GM18526 (cell line): ENCODE data around the gene ZNF277.

Experiments
- POLR2A ChIP-seq: IDR thresholded peaks from 3 replicates; pipeline ENCODE4 v1.6.1; 2011; ENCODE audit not compliant: insufficient read length; ENCODE audit errors: extremely low read depth

Gene ZNF277

DNA sequence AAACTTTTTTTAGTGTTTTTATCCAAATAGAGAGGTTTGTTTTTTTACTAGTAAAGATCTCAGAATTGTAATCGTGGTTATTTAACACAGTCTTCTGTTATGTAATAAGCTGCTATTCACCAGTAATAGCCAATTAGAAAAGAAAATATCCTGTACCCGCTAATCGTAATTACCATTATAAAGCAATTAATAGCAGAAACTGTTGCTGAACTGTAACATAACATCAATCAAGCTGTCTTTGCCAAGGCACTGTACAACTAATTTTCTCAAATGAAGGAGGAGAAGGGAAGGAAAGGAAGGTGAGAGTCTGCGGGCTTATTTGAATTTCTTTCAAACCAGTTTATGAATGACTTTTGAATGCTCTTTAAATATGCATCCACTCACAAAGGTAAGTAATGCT is 9.3 kb downstream of the ZNF277 start:
- TF ChIP-seq POLR2A, result no peak

DNA sequence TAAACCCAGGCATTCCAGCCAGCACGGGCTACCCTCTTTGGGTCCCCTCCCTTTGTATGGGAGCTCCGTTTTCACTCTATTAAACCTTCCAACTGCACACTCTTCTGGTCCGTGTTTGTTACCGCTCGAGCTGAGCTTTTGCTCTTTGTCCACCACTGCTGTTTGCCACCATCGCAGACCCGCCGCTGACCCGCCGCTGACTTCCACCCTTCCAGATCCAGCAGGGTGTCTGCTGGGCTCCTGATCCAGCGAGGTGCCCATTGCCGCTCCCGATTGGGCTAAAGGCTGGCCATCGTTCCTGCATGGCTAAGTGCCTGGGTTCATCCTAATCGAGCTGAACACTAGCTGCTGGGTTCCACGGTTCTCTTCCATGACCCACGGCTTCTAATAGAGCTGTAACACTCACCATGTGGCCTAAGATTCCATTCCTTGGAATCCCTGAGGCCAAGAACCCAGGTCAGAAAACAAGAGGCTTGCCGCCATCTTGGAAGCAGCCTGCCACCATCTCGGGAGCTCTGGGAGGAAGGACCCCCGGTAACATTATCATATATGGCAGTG is 14.5 kb downstream of the ZNF277 start:
- no peak for TF ChIP-seq POLR2A

DNA sequence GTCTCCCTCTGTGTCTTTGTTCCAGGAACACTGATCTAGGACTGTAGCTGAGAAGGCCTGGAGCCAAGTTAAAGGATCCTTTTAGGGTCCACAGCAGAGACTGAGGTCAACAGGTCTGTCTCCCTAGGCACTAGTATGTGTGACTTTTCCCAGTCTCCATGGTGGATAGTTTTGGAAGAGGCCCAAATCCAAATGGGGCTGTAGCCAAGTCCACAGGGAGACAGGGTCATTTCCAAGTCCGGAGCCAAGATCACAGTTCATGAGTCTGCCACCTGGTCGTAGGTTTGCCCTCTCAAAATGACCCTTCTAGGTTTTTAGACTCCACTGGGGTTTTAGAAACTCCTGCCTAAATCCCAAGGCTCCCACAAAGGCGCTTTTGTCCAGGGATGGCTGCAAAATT is 16.8 kb downstream of the ZNF277 start:
- TF ChIP-seq POLR2A, result no peak

DNA sequence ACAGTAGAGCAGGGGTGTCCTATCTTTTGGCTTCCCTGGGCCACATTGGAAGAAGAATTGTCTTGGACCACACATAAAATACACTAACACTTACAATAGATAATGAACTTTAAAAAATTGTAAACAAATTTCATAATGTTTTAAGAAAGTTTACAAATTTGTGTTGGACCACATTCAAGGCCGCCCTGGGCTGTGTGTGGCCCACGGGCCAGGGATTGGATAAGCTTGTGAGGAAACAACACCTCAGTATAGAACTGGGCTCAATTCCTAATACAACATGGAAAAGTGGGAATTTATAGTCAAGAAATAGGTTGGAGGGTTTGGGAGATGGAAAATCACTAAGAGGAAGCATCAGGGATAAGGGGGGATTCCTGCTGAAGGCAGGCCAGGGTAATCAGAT is 17.7 kb downstream of the ZNF277 start:
- no peak for TF ChIP-seq POLR2A

DNA sequence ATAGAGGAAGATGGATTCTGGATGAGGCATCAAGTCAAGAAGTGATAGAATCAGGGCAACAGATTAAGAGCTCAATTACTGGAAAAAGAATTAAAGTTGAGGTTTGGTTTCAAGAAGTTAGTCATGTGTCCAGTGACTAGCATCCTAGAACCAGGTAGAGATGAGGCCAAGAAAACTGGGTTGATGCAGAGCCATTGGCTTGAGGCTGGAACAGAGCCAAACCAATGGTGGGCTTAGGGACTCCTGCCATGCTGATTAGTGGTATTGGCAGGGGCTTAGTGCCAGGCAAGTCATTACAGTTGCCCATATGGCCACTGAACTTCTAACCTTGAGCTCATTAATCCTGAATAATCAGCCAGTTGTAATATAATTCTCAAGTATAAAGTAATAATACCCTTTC is 18.5 kb downstream of the ZNF277 start:
- TF ChIP-seq POLR2A, result no peak

DNA sequence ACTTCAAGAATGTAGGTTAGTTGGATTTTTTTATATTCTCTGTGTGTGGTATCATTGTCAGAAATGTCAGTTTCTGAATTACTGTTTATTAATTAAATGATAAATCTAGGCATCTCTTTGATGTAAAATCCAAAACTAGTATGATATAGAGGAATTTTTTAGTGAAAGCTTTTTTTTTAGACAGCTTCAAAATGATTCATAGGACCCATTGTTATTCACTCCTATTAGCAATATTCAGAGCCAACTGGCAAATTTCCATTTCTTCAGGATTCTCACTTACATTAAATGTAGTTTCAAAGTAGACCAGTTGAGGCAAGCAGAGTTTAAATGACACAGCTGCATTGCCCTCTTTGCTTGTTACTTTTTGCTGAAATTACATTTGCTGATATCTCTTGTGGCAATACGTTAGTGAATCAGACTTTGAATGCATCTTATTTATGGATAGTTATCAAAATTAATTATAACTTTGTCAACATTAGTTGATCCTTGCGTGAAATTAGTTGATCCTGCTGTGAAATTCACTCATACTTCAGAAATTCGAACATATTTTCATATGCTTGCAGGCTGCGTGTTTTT is 20.3 kb downstream of the ZNF277 start:
- no peak for TF ChIP-seq POLR2A

DNA sequence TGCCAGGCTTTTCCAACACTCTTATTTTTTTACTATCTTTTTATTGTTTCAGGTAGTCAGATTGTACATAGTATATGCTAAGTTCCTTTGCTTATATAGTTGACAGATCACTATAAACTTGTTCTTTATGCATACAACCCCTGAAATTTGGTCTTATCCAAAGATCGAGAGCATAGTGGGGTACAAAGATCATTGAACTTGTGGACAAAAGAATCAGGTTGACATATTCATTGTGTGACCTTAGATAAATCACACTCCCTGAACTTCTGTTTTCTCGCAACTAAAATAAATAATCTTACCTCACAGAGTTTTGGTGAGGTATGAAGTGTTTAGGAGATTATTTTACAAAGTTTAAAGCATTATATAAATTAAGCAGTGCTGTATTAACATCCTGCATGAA is 22.1 kb downstream of the ZNF277 start:
- no peak for TF ChIP-seq POLR2A

DNA sequence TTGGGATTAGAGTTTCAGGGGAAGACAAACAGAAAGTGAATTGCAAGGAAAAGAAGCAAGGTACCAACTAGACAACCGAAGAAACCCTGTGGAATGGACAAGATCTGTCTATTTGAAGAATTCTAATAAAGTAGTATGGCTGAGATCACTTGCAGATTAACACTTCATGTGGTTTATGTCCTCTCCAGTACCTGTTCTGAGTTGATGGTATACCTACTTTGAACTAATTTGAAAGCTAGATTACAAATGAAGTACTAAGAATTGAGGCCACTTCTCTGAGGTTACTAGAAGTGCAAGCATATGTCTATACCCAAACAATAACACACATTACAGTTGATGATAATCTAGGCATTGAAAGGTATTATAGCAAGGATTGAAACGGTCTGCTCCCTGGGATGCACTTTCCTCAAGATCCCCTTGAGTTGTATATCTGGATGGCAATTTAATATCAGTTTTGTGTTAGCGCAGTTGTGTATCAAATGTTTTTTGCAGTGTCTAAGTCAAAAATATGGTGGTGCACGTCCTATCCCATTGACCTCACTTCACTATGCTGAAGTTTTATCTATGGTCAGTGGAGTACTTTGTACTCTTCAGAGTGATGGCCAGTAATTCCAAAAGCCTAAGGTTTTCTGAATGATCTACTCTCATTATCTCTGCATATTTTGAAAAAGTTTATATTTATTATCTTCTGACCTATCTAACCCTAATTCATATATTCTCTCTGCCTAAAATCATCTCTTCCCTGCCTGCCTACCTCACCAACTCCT is 25.9 kb downstream of the ZNF277 start:
- TF ChIP-seq POLR2A, result no peak

DNA sequence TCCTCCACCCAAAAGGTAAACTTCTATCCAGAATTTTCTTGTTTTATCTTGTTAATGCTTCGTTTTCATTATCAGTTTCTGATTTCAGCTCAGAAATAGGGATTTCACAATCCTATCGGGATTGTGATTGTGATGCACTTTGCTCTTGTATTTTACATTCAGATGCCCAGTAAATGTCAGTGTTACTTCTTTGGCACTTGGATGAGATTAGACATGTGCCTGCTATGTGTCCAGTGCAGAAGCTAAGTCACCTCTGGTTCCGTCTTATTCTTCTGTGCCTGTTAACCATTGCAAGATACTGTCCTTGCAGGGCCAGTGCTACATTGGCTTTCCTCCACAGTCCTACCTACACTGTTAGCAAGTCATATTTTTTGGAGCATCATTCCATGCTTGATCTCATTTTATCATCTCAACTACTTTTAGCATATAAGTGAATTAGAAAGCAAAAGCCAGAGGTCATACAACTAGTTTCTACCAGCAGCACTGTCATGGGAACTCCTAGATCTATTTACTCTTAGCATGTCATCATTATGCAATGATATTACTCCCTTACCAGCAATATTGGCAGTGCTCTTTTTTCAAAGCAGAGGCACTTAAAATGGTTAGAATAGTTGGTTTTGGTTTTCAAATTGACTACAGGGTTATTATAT is 26.7 kb downstream of the ZNF277 start:
- TF ChIP-seq POLR2A, result no peak

DNA sequence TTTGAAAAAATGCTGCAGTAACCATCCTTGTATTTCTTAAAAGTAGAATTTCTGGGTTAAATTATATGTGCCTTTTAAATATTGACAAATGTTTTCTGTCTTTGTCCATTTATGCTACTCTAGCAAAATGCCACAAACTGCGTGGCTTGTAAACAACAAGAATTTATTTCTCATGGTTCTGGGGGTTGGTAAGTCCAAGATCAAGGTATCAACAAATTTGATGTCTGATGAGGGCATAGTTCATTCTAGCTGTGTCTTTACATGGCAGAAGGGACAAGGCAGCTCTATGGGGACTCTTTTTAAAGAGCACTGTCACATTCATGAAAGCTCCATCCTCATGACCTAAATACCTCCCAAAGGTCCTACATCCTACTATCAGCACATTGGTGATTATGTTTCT is 27.7 kb downstream of the ZNF277 start:
- TF ChIP-seq POLR2A, result no peak

DNA sequence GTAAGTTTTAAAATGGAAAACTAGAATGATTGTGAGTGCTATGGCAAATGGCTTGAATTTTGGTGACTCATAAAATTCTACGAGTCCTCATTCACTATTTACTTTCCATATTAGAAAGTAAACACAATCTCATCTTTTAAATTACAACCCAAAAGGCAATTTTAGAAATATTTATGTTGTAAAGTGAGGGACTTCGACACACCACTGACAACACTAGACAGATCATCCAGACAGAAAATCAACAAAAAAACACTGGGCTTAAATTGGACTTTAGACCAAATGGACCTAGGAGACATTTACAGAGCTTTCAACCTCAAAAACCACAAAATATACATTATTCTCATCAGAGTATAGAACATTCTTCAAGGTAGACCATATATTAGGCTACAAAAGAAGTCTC is 30.1 kb downstream of the ZNF277 start:
- TF ChIP-seq POLR2A, result no peak

DNA sequence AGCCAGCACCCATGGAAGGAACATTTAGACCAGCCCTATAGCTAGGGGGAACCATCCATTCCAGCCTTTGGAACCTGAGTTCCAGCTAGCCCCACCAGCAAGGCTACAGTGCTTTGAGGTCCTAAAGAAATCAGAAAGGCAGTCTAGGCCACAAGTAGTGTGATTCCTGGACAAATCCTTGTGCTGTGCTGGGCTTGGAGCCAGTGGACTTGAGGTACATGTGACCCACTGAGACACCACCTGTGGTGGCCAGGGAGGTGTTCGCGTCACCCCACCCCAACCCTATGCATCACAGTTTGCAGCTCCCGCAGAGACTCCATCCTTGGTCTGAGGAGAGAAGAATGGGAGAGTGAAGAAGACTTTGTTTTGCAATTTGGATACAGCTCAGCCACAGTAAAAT is 31.8 kb downstream of the ZNF277 start:
- TF ChIP-seq POLR2A, result no peak

DNA sequence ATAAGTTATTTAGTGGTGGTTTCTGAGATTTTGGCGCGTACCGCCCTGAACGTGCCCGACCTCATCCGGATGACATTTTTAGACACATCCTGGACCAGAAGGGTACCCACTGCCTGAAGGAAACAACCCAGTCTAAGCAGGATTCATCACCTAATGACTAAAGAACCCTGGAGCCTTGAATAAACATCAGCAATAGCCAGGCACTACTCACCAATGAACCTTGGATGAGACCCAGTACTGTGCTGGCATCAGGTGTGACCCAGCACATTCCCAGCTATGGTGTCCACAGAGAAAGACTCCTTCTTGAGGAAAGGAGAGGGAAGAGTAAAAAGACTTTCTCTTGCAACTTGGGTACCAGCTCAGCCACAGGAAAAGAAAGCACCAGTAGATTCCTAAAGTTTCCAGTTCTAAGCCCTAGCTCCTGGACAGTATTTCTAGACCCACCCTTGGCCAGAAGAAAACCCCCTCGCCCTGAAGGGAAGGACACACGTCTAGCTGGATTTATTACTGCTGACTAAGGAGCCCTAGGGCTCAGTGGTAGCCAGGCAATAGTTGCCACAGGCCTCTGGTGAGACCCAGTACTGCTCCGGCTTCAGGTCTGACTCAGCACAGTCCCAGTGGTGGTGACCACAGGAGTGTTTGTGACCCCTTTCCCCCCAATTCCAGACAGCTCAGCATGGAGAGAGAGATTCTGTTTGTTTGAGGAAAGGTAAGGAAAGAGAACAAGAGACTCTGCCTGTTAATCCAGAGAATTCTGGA is 32.5 kb downstream of the ZNF277 start:
- no peak for TF ChIP-seq POLR2A

DNA sequence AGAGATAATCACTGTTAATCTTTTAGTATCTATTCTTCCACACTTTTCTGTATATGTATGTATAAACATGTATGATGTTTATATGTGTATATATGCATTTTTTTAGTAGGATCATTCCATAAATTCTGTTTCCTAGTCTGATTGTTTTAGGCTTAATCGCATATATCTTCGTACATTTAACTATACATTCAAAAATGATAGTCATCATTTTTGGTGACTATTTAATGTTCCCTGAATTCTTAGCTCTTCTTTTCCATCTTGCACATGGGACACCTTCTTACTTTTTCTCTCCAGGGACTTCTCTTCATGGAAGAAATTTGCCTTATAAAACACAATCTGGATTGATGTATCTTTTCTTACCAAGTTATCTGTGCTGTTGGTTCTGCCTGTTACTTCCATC is 42.1 kb downstream of the ZNF277 start:
- no peak for TF ChIP-seq POLR2A

DNA sequence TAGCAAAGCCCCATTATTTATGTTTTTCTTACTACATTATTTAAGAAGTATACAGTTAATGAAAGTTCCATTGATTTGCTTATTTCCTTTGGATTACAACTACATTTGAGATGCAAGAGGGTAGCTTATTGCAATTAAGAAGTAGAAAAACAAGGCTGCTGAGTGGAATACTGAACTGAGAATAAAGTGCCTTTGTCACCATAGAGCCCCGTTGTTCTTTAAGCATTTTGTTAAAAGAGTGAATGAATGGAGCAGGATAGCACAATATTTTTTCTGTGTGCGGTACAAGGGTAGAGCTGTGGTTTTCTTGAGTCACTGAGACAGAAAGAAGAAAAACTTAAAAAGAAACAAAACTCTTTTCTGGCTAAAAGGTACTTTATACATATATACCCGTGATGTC is 45.6 kb downstream of the ZNF277 start:
- TF ChIP-seq POLR2A, result no peak
